DMS 273 treated with DMSO at 0.1 percent for 48 hours (cell line): ENCODE data around the gene NEU4.
"Not testable (repeated sequence)": the region's sequence is repeated elsewhere in the genome, so short reads cannot be mapped to it uniquely, and the experiment has no call there.

Experiments used
- DNase-seq: peaks from one replicate; lab custom pipeline; 2025; lab: John Stamatoyannopoulos, UW

NEU4 gene

DNA sequence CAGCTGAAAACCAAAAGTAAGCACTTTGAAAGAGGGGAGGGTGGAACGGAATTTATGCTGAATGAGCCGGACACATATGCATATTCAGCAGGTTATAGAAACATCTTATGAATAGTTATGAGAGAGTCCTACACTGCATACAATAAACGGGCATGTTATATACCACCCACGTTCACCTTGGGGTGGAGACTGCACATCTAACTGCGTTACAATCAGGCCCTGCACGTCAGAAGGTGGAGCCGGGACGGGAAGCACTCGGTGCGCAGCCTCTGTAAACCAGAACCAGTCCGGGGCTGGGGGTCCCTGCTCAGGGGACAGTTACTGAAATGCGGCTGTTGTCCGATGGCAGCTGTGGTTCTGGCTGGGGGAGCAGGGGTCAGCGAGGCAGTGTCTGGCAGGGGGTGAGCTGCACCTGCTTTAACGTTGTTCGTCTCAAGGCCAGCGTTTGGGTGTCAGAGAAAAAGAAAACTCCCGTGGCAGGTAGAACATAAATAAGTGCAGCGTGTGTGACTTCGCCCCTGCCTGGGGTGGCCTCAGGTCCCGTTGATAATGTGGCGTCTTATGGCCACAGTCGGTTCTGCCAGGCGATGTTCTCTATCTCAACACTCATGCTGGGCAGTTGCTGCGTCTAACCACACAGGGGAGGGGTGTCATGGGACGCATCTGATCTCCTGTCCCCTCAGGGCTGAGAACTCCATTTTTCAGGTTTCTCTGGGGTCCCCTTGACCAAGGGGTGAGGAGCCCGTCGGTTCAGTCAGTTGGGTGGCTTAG lies 24.9 kb downstream of the NEU4 start:
- not testable (repeated sequence) for DNase-seq

DNA sequence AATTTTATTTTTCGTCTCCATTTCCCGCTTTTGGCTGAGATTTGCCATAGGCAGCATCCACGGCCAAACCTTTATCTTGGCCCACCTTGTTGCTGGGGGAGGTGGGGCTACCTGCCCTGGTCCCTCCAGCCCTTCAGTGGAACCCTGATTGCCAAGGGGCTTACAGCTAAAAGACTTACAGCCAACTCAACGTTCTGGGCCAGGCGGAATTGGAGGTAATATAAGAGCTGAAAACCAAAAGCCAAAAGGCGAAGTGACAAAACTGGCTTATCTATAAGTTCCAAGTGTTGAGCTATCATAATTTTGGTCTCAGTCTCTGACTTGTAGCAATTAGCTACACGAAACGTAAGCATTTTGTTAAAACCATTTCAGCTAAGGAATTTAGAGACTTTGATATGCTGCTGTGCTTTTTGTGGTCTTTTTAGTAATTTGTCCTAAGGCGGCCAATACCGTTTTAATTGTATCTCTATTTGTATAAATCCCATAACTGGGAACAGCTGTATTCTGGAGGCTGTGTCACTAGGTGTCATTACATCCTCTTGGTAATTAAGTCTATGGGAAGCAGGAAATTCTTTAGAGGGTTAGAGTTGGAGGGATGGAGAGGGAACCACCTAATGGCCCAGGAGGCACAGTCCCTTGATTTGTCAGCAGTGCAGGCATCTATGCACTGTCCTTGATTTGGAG lies 25.7 kb downstream of the NEU4 start:
- DNase-seq: no peak

DNA sequence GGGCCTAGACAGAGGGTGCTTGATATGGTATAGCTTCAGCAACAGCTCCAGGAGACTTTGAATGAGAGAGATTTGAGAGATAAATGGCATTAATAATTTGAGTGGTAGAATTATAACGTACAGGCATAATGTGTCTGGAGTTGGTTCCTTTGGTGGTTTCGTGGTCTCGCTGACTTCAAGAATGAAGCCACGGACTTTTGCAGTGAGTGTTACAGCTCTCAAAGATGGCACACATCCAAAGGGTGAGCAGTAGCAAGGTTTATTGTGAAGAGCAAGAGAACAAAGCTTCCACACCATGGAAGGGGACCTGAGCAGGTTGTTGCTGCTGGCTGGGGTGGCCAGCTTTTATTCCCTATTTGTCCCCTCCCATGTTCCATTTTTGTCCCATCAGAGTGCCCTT lies 26.6 kb downstream of the NEU4 start:
- no peak for DNase-seq

DNA sequence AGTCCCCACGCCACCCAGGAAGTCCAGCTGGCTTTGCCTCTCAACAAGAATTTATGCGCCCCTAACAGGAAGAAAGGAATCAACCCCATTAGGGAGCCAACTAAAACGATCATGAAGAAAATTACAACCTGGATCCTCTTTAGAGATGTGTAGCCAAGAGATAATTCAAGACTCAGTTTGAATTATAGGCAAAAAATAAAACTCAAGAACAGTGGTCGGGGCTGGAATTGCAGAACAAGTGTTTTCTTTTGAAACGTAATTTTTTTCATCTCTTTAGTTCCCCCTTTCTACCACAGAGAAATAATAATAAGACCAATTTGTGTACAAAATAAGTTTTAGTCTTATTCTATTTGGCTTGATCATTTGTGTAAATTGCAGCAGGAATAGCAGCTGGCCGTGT lies 27.3 kb downstream of the NEU4 start:
- DNase-seq: no peak

DNA sequence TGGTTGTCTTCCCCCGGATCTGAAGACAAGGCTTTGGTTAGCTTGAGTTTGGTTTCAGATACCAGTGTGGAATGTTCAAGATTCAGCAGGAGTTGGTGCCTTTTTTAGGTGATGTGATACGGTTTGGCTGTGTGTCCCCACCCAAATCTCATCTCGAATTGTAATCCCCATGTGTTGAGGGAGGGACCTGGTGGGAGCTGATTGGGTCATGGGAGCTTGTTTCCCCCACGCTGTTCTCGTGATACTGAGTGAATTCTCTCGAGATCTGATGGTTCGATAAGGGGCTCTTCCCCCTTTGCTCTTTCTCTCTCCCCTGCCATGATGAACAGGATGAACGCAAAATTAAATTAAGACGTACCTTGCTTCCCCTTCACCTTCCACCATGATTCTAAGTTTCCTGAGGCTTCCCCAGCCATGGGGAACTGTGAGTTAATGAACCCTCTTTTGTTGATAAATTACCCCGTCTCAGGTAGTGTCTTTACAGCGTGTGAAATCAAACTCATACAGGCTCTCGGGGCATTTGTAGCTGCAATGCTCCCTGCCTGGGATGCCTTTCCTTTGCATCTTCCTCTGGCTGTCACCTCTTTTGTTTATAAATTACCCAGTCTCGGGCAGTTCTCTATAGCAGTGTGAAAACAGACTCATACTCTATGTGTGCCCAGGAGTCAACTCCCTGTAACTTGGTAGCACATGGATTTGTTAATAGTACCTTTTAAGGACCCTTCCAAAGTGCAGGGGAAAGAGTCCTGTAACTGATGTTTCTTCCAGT lies 28.4 kb downstream of the NEU4 start:
- no peak for DNase-seq

DNA sequence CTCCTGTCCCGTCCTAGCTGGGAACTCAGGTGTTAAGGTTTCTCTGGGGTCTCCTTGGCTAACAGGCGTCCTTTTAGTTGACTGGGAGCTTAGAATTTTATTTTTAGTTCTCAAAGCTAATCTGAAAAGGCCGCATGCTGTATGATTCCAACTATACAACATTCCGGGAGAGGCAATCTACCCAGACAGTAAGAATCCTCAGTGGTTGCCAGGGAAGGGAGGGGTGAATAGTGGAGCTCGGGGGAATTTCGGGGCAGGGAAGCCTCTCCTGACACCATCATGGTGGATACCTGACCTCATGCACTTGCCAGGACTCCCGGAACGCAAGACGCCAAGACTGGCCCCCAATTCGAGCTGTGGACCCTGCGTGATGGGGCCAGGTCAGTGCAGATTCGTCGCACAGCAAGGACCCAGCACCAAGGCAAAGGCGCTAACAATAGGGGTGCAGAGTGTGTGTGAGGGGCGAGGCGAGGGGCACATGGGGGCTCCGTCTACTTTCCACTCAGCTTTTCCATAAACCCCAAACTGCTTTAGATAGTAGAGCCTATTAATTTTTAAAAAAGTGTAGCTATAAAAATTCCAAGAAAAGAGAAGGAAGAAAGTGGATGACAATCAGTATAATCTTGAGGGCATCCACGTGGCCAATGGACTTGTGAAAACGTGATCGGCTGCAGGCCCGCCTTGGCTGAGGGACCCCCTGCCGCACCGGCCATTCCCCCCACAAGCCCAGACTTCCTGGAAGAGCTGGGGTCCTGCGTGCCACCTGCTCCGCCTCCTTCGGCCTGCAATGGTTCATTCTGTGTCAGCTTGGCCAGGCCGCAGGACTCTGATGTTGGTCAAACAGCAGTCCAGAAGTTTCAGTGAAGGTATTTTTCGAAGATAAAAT lies 32.4 kb downstream of the NEU4 start:
- DNase-seq: no peak

DNA sequence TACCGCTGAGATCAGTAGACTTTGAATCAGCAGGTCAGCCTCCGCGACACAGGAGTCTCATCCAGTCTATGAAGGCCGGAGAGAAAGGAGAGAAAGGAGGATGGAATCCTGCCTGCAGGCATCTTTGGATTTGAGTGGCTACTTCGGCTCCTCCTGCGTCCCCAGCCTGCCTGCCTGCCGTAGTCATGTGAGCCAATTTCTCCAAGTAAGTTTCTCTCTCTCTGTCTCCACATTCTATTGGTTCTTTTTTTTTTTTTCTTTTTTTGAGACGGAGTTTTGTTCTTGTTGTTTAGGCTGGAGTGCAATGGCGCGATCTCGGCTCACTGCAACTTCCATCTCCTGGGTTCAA lies 33.0 kb downstream of the NEU4 start:
- no peak for DNase-seq

DNA sequence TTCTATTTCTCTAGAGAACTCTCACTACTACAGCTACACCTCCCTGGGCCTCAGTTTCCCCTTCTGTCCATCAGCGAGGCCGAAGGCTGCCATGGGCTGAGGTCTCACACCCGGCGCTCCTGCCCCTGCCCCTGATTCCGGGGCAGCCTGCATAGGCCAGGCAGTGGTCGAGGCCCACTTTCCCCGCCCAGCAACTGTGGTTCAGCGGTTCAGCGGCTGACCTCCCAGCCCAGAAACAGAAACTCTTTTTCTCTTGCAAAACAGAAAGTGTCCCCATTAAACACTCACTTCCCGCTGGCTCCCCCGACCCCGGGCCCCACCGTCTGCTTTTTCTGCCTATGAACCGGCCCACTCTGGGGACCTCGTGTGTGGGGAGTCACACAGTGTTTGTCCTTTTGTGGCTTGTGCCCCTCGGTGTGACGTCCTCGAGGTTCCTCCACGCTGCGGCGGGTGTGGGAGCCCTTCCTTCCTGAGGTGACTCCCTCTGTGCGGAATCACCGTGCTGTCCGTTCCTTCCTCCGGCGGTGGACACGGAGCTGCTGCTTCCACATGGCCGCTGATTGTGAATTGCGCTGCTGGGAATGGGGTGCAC lies 33.7 kb downstream of the NEU4 start:
- no peak for DNase-seq

DNA sequence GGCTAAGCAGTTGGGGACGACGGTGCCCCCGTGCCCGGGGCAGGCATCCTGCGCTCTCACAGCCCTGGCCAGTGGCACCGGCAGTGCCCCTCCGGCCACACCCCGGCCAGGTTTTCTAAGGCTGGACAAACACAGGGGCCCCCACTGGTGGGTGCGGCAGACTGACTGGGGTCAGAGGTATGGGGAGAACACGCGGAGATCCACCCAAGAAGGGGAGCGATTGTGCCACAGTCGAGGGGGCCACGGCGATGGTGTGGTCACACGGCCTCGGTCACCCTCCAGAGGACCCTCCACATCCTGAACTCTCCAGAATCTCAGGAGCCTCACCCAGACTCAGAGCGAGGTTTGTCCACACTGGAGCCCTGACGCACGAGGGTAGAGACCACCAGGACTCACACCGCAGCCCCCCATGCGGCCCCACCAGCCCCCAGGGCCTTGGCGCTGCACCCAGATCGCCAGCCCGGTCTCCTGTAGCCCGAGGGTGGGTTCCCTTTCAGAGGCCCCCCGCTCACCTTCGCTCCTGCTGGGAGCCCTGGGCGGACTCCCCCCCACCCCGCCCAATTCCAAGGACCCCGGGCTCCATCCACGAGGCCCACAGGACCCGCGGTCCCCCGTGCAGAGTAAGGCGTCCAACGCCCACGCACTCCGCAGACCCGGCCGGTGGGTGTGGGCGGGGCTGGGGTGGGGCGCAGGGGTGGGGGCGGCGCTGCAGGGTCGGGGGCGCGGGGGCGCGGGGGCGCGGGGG lies 34.5 kb downstream of the NEU4 start:
- DNase-seq: no peak

DNA sequence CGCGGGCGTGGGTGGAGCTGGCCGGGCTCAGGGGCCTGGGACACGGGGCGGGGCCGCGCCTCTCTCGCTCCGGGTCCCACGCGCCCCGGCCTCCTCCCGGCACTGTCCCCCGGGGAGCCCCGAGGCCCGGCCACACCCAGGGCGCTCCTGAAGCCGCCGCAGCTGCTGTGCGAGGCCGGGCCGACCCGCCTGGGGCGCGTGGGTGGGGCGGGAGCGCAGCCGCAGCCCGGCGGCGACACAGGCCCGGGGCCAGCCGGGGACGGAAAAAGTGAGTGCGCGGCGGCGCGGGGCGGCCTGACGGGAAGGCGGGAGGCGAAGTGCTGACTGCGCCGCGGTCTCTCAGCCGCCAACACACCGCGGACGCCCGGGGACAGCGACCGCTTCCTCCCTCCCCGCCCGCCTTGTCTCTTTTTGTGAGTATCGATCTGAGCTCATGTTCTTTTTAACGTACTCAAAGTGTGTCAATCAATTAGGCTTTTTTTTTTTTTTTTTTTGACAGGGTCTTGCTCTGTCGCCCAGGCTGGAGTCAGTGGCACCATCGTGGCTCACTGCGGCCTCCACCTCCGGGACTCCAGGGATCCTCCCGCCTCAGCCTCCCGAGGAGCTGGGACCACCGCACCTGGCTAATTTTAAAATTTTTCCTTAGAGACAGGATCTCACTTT lies 35.2 kb downstream of the NEU4 start:
- DNase-seq: no peak

DNA sequence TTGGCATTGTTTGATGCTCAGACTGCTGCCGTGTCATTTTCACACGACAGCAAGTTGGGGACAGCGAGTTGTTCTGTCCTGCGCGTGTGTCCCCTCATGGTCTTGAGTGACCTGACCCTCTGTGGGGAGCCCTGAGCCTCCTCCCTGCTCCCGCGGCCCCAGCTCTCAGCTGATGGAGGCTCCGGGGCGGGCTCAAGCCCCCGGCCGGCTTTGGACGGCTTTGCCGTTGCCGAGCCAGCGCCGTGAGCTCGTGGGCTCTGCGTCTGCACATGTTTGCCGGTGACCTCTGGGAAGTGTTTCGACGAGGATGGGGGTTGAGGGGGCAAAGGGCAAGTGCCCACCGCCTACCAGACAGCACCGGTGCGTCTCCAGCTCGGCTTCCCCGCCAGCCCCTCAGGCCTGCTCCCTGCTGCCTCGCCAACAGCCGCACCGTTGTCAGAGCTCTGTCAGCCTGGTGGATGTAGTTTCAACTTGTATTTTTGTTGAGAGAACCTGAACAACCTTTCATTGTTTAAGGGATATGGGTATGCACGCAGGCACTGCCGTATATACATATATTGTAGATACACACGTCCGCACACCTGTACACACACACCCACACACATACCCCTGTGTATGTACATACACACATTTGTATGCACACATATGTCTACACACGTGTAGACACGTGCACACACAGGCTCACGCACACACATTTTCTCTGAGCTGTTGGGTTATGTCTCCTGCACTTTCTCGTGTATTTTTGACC lies 36.0 kb downstream of the NEU4 start:
- DNase-seq: no peak

DNA sequence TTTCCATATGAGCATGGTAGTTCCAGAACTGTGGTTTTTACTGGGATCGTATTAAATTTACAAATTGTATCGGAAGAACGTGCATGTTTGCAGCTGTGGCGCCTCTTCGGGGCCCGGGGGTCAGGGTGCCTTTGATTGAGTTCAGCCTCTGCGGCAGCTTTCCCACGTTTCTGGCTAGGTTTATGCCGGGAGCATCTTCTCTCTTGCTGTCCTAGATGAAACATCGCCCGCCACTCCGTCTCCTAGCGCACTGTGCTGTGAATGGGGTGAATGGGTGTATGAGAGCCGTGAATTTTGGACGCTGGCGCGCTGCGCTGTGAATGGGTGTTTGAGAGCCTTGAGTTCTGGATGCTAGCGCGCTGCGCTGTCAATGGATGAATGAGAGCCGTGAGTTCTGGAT lies 37.4 kb downstream of the NEU4 start:
- no peak for DNase-seq

DNA sequence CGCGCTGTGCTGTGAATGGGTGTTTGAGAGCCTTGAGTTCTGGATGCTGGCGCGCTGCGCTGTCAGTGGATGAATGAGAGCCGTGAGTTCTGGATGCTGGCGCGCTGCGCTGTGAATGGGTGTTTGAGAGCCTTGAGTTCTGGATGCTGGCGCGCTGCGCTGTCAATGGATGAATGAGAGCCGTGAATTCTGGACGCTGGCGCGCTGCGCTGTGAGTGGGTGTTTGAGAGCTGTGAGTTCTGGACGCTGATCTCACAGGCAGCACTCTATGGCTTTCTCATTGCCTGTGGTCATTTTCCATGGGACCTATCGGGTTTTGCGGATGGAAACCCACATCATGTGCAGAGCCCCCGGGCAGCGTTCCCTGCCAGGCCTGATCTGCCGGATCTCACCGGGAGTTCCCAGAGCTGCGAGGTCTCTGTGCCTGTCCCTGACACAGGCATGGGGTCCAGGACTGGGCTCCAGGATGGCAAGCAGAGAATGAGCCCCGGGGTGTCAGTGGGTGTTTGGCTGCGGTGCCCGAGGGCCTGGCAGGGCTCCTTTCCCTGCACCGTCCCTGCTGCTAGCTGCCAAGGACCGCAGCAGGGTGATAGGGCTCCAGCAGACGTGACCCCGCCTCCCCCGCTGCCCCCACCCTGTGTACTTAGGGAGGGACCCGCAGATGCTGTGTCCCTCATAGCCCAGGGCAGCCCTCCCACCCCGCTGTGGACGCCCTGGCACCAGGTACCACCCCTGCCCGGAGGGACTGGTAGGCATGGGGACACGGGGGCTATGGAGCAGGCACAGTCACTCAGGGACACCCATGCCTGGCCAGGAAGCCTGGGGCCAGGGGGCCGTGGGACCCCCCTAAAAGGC lies 40.0 kb downstream of the NEU4 start:
- DNase-seq: no peak

DNA sequence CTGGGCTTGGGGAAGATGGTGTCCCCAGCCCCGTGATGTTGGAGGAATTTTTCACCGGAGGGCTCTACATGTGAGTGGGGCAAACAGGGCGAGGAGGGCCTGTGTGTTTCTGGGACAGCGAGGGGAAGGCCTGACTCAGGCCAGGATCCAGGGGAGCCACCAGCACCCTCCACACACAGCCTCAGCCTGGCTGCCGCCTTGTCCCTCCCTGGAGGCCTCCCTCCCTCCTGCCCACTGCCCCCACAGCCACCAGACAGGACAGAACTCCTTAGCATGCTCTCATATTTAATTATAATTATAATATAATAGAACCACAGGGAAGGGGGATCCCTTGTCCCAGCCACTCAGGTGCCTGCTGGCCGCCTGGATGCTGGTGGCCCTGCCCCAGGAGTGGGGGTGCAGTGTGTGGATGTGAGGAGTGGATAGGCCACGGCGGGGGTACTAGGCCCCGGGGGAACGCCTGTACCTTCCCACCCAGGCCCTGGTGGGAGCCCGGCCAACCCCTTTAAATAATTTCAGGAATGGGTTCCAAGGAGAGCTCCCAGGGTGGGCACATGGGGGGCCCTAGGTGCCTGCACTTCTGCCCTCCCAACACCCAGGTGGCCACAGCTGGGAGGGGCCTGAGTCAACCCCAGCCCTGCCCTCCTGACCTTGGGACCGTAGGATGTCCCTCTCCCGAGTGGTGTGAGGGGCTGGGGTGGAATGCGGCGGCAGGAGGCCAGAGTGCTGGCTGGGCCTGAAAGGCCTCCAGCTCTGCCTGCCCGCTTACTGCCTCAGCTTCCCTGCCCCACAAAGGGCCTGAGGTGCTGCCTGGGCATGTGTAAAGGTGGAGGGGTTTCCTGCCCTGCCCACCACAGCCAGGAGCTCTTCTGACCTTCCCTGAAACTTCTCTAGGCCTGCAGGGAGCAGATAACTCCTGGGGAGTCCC lies 40.9 kb downstream of the NEU4 start:
- no peak for DNase-seq

DNA sequence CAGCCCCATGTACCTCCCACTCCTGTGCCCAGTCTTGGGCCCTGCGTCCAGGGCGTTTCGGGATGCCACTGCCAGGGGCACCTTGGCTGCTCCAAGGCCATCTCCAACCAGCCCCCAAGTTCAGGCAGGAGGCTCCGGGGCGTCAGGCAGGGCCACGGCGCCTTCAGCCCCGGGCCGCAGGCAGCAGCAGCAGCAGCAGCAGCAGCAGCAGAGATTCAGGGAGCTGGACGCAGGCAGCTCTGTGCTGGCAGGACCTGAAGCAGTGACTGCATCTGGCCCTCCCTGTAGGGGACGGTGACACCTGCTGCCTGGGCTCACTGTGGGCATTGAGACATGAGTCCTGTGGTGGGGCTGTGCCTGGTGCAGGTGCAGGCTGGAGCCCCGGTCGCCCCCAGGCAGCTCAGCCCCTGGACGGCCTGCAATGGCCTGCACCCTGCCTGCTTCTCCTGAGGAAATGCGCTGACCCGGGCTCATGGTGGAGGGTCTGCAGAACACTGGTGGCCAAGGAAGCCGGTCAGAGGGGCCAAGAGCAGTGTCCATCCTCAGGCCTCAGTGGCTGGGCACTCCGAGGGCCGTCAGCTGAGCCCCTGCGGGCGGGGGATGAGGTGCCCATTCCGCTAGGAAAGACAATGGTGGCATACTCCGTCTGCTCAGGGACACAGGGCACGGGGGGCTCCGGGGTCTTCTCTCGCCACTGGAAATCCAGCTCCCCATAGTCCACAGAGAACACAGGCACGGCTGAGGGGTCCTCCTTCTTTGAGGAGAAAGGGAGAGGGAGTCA lies 41.7 kb downstream of the NEU4 start:
- no peak for DNase-seq

DNA sequence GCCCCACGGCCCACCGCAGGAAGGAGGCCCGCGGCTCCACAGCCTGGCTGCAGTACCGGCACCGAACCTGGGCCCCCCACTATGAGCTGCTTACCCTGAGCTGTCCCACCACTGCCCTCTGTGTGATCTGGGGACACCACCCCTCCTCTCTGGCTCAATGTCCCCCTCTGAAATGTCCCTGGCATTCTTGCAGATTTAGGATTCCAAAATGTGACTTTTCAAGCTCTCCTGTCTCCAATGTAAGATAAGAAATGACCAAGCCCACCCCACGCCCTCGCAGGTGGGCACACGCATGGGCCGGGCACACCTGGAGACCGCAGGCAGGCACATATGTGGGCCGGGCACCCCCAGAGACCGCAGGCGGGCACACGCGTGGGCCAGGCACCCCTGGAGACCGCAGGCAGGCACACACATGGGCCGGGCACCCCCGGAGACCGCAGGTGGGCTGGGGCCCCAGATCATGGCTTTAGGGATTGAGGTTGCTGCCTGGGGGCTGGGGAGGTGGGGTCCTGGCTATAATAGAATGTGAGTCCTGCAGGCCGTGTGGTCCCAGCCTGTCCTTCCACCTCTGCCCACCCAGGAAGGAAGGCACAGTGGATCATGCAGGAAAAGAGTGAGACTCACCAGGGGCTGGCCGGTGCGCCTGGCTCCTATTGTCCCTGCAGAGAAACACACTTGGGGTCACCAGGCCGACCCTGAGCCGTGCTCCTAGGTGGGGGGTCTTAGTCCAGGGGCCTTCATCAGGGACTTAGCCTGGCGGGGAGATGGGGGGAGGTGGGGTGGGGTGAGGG lies 42.5 kb downstream of the NEU4 start:
- no peak for DNase-seq
